ENCODE data around the gene FCAR.

DNA sequence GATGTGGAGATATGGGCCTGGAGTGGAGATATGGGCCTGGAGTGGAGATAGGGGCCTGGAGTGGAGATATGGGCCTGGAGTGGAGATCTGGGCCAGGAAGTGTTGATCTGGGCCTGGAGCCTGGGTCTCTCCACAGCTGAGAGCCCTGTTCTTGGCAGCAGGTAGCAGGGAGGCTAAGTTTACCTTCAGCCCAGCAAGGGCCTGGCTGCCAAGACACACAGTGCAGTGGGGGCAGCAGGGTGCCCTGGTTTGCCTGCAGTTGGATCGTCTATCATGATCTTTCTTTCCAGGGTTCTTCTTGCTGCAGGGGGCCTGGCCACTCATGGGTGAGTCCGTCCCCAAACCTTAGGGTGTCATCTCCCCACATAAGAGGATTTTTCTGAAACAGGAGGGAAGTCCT, 23.1 kb upstream of the FCAR start:
- no peak for TF ChIP-seq POLR2AphosphoS5 (IDR thresholded peaks at IDR 0.05; ENCODE audit: low read depth, low read length)
- TF ChIP-seq, protein P1, sequence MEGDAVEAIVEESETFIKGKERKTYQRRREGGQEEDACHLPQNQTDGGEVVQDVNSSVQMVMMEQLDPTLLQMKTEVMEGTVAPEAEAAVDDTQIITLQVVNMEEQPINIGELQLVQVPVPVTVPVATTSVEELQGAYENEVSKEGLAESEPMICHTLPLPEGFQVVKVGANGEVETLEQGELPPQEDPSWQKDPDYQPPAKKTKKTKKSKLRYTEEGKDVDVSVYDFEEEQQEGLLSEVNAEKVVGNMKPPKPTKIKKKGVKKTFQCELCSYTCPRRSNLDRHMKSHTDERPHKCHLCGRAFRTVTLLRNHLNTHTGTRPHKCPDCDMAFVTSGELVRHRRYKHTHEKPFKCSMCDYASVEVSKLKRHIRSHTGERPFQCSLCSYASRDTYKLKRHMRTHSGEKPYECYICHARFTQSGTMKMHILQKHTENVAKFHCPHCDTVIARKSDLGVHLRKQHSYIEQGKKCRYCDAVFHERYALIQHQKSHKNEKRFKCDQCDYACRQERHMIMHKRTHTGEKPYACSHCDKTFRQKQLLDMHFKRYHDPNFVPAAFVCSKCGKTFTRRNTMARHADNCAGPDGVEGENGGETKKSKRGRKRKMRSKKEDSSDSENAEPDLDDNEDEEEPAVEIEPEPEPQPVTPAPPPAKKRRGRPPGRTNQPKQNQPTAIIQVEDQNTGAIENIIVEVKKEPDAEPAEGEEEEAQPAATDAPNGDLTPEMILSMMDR (IDR thresholded peaks at IDR 0.05) = no peak
- TF ChIP-seq SIN3A (IDR thresholded peaks at IDR 0.05; ENCODE audit: borderline replicate concordance, insufficient read depth, low read depth, low read length) = no peak
- TF ChIP-seq, protein P2, sequence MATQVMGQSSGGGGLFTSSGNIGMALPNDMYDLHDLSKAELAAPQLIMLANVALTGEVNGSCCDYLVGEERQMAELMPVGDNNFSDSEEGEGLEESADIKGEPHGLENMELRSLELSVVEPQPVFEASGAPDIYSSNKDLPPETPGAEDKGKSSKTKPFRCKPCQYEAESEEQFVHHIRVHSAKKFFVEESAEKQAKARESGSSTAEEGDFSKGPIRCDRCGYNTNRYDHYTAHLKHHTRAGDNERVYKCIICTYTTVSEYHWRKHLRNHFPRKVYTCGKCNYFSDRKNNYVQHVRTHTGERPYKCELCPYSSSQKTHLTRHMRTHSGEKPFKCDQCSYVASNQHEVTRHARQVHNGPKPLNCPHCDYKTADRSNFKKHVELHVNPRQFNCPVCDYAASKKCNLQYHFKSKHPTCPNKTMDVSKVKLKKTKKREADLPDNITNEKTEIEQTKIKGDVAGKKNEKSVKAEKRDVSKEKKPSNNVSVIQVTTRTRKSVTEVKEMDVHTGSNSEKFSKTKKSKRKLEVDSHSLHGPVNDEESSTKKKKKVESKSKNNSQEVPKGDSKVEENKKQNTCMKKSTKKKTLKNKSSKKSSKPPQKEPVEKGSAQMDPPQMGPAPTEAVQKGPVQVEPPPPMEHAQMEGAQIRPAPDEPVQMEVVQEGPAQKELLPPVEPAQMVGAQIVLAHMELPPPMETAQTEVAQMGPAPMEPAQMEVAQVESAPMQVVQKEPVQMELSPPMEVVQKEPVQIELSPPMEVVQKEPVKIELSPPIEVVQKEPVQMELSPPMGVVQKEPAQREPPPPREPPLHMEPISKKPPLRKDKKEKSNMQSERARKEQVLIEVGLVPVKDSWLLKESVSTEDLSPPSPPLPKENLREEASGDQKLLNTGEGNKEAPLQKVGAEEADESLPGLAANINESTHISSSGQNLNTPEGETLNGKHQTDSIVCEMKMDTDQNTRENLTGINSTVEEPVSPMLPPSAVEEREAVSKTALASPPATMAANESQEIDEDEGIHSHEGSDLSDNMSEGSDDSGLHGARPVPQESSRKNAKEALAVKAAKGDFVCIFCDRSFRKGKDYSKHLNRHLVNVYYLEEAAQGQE (IDR thresholded peaks at IDR 0.05; ENCODE audit: insufficient read depth in 1 of 2, low read depth in 2 of 2, low read length in 1 of 2) = no peak
- TF ChIP-seq TCF7L2 (IDR thresholded peaks at IDR 0.05; ENCODE audit: low read depth, low read length) = no peak

Measured in Panc1 (cell line).